Measurements from ENCODE around the gene IFT172.
"Not testable (repeated sequence)": the region's sequence is repeated elsewhere in the genome, so short reads cannot be mapped to it uniquely, and the experiment has no call there.

The IFT172 gene

DNA sequence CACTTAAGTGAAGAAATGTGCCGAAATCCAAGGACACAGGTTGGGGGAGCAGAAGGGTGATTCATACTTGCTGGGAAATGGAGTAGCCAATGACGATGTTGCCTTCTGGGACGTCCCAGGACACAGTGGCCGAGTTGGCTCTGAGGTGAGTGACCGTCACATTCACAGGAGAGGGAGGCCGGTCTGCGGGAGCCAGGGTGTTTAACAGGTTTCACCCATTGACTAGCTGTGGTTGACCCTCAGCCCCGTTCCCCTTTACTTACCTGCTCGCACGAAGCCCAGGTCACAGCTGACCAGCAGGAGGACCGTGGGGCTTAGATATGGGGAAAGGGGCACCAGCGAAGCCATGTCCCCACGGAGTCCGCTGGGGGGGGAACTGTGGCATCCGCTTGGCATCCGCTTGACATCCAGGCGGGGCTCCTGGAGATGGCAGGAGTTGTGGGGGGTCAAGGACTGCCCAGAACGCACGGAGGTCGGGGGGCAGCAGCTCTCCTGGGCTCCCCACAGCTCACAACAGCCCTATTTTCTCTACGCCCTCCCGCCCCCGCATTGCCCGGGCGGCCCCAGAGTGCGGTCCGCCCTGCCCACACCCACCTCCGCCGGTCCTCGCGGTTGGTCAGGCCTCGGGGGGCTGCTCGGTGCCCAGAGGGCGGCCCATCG is 4.9 kb upstream of the IFT172 start:
- no peak for DNase-seq

DNA sequence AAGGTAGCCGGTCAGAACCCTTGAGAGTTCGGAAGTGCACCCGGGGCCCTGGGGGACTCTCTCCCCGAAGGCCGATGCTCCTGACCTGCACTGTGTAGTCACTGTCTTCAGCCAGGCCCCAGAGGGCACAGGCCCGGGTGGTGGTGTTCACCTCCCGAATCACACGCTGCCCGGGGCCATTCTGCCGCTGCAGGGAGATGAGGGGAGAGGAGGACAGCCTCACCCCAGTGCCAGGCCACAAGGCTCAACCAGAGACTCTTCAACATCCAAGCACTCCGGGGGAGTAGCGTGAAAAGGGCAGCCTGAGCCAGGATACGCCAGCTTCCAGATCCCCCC is 4.4 kb upstream of the IFT172 start:
- no peak for DNase-seq

DNA sequence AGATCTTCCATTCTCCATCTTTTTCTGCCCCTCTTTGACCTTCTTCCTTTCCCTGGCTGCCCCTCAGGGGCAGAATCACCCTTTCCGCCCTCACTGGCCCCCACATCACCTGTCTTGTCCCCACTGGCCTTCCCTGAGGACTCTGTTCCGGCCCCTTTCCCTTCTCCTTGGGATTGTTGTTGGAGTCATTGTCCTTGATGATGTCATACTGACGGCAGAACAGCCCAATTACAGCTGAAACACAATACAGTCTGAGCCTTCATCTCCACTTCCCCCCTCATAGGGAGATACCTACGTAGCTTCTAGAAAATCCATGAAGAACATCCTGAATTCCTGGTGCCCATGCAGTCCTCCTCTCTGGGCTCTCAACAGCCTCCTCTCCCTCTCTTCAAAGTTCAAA is 3.0 kb upstream of the IFT172 start:
- no peak for DNase-seq

DNA sequence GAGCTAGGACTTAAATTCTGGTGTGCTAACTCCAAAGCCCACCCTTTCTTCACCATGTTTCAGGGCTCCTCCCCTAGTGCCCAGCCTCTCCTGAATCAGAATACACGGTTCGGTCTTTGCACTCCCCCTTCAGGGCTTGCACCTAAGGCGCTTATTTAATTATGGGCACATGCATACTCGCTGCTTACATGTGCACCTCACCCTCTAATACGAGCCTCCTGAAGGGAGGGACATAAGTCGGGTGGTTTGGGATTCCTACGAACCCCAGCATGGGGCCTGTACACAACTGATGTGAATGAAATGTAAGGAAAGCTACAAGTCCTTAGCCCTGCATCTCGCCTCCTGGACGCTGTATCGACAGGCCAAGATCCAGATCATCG is 435 bp downstream of the IFT172 start:
- no peak for DNase-seq

DNA sequence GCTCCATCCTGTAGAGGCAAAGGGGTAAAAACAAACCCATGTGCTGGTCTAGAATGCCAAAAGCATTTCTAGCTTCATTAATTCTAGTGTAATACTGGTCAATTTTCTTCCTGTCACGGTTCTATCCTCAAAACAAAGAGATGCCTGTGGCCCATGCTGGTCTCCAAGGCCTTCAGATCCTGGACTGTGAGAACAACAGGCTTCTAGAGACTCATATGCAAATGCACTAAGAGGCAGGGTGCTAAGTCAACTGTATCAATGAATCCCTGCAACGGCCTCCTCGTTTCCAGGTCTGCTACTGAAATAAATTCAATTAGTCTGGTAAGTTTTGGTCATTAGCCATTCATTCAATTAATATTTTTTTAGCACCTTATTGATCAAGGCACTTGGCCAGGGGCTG is 4.0 kb downstream of the IFT172 start:
- no peak for DNase-seq

DNA sequence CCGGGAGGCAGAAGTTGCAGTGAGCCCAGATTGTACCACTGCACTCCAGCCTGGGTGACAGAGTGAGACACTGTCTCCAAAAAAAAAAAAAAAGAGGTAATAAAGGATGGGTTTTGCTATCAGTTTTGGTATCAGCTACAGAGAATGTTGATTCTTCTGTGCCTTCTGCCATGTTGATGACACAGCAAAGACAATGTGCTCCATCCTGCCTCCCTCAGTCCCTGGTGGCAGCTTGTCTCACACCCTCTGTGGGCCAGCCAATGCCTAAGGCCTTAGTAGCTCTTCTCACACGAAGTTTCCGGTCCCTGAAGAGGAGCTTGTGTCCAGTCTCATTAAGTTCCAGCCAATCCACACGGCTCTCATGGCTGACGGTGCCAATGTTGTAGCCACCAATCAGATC is 17.6 kb downstream of the IFT172 start:
- no peak for DNase-seq

DNA sequence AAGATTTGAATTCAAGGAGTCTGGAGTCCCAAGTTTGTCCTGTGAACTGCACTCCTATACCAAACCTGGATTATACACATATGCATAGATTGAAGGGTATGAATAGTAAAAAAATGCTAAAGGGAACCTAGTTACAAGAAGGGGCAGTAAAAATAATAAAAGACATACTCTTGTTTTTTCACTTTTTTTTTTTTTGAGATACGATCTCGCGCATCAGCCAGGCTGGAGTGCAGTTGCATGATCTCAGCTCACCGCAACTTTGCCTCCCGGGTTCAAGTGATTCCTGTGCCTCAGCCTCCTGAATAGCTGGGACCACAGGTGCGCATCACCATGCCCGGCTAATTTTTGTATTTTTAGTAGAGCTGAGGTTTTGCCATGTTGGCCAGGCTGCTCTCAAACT is 25.1 kb downstream of the IFT172 start:
- no peak for DNase-seq

DNA sequence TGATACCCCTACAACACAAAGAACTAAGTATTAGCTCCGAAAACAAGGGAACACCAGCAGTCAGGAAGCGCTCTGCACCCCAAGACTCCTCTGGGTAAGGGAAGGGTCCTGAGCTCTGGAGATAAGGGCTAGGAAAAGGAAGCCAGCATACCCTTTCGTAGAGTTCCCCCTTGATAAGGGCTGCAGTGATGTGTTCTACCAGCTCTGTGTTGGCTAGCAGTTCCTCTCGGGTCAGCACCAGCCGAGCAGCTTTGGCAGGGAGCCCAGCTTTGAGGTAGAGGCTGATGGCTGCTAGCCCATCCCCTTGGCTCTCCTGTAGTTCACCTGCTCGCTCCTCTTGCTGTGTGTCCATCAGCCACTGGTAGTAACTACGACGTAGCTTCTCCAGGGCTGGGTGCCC is 28.4 kb downstream of the IFT172 start:
- DNase-seq = no peak

DNA sequence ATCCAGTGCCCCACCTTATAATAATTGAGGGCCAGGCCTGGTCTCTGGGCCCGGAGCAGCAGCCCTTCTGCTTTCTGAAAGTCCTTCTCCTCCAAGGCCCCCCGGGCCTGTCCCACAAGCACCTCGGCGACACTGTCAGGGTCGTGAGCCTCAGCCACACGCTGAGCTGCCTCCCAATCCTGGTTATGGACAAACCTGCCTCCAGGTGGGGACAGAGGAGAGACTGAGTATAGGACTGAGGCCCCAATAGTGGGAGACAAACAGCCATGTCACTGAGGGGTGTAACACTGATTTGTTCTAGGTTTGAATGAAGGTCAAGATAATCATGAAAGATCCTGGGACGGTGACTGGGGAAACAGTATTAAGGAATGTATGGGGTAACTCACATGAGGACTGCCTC is 35.6 kb downstream of the IFT172 start:
- DNase-seq = no peak

DNA sequence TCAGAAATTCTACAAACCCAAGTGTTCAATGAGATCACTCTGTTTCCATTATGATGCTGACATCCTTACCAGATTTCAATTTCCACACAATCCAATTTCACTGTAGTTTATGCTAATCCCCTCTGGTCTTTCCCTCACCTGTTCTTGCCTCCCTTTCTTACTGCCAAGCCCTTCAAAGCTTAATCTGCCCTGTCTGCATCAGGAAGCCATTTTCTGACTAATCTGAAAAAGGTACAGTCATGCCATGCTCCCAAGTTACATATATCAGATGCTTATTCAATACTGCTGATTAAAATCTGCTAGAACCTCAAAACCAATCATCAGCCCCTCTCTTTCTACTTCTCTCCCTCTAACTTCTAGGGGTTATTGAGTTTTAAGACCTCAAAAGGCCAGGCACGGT is 38.4 kb downstream of the IFT172 start:
- no peak for DNase-seq

DNA sequence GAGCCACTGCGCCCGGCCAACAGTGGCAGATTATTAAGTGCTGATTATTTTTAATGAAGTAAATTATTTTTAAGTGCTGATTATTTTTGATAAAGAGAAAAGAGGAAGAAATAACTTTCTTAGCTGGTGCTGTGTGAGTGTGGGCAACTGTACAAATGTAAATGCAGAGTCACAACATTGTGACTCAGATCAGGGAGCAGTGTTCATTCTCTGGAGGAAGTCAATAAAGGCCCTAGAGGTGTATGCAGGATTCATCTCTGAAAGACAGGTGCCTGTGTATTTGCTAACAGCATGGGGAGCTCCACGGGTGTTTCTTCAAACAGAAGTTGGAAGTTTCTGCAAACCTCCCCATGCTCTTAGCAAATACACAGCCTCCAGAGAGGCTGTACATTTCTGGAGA is 41.2 kb downstream of the IFT172 start:
- no peak for DNase-seq

DNA sequence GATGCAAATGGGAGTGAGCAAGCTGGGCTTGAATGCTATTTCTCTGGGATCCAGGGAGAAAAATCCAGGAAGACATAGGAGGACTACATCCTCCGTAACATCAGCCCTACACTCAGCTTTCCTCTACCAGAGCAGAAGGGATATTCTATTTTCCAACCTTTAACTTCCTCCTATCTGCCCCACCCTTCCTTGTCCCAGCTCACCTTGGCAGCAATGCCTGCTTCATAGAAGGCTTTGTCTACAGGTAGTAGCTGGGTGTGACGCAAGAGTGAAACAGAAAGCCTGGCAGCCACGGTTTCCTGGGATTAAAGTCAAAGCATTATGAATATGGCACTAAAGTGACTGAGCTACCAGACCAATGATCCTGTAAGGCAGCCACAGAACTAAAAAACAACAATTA is 43.5 kb downstream of the IFT172 start:
- DNase-seq = no peak

DNA sequence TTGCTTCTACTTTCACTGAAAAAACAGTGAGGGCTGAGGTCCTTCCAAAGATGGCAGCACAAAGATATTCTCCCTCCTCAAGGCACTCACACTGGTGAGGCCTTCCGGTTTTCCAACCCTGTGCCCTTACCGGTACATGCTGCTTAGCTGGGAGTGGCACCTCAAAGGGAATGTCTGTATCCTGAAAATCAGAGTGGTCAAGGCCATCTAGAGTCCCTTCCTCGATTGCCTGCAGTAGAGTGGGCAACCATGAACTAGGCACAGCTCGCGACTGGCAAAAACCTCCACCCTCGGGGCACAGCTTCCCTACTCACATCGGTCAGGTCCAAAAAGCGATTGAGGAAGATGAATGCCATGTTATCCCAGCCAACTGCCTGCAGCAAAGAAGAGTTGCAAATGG is 43.9 kb downstream of the IFT172 start:
- DNase-seq = no peak

DNA sequence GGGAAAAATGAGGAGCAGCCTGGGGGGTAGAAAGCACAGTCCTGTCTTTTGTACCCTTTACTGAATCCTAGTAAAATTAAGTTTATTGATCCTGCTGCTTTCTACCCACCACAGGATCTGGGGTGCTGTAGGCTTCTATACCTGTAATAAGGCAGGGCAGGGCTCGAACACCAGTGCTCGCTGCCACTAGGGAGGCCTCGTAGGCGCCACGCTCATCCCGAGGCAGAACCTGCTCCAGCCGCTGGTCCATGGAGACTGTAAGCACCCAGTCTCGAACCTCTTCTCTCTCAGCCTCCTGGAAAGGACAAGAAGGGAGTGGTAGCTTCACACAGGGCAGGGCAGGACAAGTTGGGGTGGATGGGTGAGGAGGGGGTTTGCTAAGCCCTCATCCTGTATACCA is 44.4 kb downstream of the IFT172 start:
- no peak for DNase-seq

DNA sequence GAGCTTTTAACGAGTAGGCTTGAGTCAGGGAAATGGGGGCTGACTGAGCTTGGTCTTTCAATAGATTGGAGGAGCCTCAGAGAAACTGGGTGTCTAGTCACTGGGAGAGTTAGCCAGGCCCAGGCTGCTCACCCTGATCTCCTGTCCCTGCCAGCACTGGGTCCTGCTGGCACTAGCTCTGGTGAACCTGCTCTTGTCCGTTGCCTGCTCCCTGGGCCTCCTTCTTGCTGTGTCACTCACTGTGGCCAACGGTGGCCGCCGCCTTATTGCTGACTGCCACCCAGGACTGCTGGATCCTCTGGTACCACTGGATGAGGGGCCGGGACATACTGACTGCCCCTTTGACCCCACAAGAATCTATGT is 46.6 kb downstream of the IFT172 start:
- DNase-seq = no peak

DNA sequence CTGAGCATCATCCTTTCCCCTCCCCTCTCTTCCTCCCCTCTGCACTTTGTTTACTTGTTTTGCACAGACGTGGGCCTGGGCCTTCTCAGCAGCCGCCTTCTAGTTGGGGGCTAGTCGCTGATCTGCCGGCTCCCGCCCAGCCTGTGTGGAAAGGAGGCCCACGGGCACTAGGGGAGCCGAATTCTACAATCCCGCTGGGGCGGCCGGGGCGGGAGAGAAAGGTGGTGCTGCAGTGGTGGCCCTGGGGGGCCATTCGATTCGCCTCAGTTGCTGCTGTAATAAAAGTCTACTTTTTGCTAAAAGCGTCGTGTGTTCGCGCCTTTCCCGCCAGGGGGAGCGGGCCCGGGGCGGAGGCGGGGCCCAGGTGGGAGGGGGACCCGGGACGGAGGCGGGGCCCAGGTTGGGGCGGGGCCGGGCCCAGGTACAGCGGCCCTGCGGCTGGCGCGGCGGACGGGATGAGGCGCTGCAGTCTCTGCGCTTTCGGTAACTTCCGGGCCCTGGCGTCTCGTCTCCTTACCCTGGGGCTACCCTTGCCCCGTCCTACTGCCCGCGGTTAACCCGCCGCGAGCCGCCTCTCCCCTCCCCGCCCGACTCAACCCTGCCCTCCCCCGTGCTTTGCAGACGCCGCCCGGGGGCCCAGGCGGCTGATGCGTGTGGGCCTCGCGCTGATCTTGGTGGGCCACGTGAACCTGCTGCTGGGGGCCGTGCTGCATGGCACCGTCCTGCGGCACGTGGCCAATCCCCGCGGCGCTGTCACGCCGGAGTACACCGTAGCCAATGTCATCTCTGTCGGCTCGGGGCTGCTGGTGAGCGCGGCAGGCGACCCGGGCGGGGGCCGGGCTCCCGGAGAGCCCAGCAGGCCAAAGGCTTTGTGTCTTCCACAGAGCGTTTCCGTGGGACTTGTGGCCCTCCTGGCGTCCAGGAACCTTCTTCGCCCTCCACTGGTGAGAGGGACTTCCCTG is 47.3 kb downstream of the IFT172 start, which contains the start of gene KRTCAP3:
Gene KRTCAP3 (plus strand): TSS at position 424 of the 962 bp plus-strand sequence. CDS start 32 bp downstream, at position 456.
- peak; percentile 30 for DNase-seq

DNA sequence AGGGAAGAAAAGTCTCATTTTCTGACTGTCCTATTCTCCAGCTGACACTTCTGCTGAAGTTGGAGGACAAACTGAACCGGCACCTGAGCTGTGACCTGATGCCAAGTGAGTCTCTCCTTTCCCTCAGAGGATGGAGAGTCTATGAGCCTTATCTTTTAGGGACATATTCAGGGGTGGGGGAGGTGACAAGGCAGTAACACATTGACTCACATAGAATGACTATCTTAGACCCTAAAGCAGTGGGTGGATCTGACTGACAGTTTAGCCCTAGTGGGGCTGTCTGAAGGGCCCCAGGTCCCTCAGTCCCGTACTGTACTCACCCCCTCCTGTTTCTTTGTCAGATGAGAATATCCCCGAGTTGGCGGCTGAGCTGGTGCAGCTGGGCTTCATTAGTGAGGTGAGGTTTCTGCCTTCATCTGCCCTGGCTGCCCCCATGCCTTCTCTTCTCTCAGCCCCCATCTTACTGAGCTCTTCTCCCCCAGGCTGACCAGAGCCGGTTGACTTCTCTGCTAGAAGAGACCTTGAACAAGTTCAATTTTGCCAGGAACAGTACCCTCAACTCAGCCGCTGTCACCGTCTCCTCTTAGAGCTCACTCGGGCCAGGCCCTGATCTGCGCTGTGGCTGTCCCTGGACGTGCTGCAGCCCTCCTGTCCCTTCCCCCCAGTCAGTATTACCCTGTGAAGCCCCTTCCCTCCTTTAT is 48.2 kb downstream of the IFT172 start:
- no peak for DNase-seq

DNA sequence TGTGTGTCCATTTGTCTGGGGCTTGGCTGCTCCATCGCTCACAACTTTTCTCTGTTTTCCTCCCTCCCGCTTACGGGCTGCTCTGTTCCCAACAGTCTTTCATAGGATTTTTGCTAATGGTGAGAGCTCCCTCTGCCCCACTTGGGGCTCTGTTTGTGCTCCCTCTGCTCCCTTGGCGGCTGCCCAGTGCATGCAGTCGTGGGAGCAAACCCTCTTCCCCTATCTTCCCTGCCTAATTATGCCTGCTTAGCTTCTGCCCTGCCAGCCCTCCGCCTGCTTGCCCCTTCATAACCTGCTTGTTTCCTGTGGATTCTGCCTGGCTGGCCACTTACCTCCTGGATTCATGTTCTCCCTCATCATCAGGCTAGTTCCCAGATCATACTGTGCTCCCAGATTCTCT is 53.9 kb downstream of the IFT172 start:
- no peak for DNase-seq

DNA sequence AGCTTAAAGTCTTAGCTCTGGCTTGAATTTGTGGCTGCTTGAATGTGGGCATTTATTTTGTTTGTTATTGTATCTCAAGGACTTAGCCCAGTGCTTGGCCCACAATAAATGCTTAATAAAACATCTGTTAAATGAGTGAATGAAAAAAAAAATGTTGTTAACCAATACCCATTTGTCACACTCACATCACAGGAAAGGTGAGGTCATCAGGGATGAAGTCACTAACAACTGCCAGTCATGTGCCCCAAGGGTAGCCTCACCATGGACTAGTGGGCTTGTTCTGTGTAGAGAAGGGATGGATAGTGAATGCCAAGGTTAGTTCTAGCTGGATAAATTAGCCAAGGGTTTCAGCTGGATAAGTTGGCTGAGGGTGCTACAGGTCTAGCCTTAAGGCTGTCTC is 58.1 kb downstream of the IFT172 start:
- no peak for DNase-seq

DNA sequence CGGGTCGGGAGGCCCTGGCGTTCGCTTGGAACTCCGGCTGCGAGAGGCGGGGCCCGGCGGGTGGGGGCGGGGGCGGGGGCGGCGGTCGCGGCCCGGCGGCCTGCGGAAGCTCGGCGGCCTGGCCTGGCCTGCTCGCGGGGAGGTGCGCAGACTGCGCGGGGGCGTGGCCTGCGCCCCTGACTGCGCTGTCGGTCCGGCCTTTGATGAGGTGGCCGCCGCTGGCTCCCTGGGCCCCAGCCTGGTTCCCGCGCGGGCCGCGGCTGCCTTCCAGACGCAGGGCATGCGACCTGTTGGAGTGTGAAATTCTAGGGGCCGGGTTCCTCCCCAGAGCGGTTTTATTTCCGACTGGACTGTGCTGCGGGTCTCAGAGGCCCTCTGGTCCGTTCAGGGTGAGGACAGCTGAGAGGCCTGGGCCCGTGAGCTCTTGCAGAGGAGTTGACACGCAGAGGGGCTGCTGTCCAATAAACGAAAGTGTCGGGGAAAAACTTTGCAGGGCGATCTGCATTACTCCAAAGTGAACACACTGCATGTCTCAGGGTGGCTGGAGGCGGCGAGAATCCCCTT is 60.5 kb downstream of the IFT172 start:
- peak; percentile 63 for DNase-seq

DNA sequence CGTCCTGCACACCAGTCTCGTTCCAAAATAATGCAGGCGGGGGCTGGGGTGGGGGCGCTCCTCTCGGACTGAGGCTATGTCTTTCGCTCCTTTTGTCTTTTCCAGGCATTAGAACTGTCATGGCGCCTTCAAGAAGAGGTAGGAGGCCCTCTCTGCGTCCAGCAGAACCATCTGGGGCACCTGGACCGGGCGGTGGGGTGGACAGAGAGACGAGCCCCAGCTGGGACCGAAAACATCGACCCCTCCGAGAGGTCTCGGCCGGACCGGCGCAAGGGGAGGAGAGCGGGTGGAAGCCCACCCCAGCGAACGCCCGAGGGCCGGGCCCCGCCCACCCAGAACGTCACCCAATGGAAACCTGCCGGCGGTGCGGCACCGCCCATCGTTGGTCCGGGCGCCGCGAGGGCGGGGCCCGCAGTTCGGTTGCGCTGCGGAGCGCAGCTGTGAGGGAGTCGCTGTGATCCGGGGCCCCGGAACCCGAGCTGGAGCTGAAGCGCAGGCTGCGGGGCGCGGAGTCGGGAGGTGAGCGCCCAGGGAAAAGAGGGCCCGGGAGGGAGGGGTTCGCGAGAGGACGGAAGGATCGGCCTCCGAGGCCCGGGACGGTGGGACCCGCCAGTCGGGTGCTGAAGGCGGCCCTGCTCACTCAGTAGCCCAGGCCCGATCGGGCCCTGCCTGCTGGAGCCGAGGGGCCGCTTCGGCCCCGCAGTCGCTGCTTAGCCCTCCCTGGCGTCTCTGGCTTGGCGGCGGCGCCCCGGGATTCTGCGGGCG is 61.1 kb downstream of the IFT172 start, which contains the start of gene NRBP1:
Gene NRBP1 (plus strand): TSS at position 419 of the 765 bp plus-strand sequence. CDS start 4,643 bp downstream, outside the sequence.
- DNase-seq = peak; percentile 93

DNA sequence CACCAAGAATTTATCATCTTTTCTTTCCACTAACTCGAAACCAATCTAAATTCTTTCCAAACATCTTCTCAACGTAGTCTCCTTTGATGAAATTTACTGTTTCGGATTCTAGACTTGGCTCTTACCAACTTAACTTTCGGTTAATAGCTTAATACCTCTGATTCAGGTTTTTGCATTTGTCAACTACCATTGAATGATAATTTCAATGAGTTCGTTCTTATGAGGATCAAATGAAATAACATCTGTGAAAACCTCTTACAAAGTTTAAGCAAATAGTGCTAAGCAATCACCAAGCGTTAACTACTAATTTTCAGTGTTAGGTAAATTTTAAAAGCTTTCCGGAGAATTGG is 61.7 kb downstream of the IFT172 start:
- DNase-seq = no peak

DNA sequence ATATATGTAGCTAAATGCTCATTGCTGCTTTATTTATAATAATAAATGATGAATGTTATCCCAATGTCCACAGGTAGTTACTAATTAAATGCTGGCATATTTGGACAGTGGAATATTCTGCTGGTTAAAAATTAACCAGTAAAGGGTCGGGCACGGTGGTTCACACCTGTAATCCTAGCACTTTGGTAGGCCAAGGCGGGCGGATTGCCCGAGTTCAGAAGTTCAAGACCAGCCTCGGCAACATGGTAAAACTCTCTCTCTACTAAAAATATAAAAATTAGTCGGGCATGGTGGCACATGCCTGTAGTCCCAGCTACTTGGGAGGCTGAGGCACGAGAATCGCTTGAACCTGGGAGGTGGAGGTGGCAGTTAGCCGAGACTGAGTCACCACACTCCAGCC is 64.5 kb downstream of the IFT172 start:
- not testable (repeated sequence) for DNase-seq
